ENCODE data around the gene NPR2.

GRCh38 chr9:35746583-35746982, 44.8 kb upstream of the NPR2 start:
- no peak for TF ChIP-seq EZH2phosphoT487 (IDR thresholded peaks at IDR 0.05; ENCODE audit: low read depth, severe bottlenecking, unreplicated experiment)
- TF ChIP-seq, protein P1, sequence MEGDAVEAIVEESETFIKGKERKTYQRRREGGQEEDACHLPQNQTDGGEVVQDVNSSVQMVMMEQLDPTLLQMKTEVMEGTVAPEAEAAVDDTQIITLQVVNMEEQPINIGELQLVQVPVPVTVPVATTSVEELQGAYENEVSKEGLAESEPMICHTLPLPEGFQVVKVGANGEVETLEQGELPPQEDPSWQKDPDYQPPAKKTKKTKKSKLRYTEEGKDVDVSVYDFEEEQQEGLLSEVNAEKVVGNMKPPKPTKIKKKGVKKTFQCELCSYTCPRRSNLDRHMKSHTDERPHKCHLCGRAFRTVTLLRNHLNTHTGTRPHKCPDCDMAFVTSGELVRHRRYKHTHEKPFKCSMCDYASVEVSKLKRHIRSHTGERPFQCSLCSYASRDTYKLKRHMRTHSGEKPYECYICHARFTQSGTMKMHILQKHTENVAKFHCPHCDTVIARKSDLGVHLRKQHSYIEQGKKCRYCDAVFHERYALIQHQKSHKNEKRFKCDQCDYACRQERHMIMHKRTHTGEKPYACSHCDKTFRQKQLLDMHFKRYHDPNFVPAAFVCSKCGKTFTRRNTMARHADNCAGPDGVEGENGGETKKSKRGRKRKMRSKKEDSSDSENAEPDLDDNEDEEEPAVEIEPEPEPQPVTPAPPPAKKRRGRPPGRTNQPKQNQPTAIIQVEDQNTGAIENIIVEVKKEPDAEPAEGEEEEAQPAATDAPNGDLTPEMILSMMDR (IDR thresholded peaks at IDR 0.05; ENCODE audit: poor library complexity), result no peak
- TF ChIP-seq EZH2 (IDR thresholded peaks at IDR 0.05; ENCODE audit: borderline replicate concordance), result no peak

All from hepatocyte (in vitro differentiated cells).